GM13976 (cell line): ENCODE measurements around the gene RBM4.

ENCODE experiments used
- DNase-seq: peaks from one replicate; pipeline ENCODE4 v3.0.0; 2012; ENCODE audit warnings: low spot score
- in situ Hi-C: fragments of 300-500 bp; cut with MboI; formaldehyde crosslinking; loops from one replicate; pipeline ENCODE4 v1.12.0; 2022; ENCODE audit warnings: low sequenced_read_pairs, mixed read lengths, inconsistent platforms; ENCODE audit not compliant: unreplicated experiment
- TF ChIP-seq, protein P1 (sequence below): IDR thresholded peaks from 2 replicates; pipeline ENCODE4 v1.5.1; 2012; ENCODE audit warnings: borderline replicate concordance, mild to moderate bottlenecking; ENCODE audit not compliant: insufficient read depth; ENCODE audit errors: extremely low read depth, missing control alignments, control extremely low read depth

RBM4 gene

GRCh38 chr11:66689661-66690590 lies 51.4 kb downstream of the RBM4 start:
- TF ChIP-seq, protein P1, sequence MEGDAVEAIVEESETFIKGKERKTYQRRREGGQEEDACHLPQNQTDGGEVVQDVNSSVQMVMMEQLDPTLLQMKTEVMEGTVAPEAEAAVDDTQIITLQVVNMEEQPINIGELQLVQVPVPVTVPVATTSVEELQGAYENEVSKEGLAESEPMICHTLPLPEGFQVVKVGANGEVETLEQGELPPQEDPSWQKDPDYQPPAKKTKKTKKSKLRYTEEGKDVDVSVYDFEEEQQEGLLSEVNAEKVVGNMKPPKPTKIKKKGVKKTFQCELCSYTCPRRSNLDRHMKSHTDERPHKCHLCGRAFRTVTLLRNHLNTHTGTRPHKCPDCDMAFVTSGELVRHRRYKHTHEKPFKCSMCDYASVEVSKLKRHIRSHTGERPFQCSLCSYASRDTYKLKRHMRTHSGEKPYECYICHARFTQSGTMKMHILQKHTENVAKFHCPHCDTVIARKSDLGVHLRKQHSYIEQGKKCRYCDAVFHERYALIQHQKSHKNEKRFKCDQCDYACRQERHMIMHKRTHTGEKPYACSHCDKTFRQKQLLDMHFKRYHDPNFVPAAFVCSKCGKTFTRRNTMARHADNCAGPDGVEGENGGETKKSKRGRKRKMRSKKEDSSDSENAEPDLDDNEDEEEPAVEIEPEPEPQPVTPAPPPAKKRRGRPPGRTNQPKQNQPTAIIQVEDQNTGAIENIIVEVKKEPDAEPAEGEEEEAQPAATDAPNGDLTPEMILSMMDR: no peak
- no peak for DNase-seq
- in situ Hi-C loops: loop anchor here (5.0 kb wide), 1 partner anchor 142 kb away; no protein-coding TSS in a partner anchor

- no peak for DNase-seq
- in situ Hi-C loops: loop anchor here (5.0 kb wide), 1 partner anchor 141 kb away; no protein-coding TSS in a partner anchor
- TF ChIP-seq, protein P1: no peak
These were observed 52.9 kb downstream of the RBM4 start for GRCh38 chr11:66691311-66691980.

DNA sequence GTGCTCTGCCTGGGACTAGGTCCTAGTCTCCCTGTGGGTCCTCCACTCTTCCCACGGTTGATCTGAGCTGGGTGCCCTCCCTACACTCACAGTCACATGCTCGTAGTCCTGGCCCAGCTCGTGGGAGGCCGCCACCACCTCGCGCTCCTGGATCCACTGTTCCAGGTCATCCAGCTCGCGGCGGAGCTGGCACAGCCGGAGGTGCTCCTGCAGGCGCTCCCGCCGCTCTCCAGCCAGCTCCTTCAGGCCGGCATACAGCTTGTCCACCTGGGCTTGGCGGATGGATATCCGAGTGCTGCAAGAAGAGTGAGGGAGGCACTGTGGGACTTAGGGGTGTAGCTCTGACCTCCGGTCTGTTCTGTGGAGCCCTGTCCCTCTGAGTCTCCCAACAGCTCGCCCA lies 53.9 kb downstream of the RBM4 start:
- in situ Hi-C loops: loop anchor here (5.0 kb wide), 1 partner anchor 140 kb away; no protein-coding TSS in a partner anchor
- TF ChIP-seq, protein P1: no peak
- DNase-seq: no peak

GRCh38 chr11:66692871-66693331 lies 54.4 kb downstream of the RBM4 start:
- TF ChIP-seq, protein P1: no peak
- in situ Hi-C loops: loop anchor here (5.0 kb wide), 1 partner anchor 139 kb away; no protein-coding TSS in a partner anchor
- DNase-seq: no peak

GRCh38 chr11:66693356-66694055 lies 55.0 kb downstream of the RBM4 start:
- no peak for DNase-seq
- in situ Hi-C loops: loop anchor here (5.0 kb wide), 1 partner anchor 139 kb away; no protein-coding TSS in a partner anchor
- TF ChIP-seq, protein P1: no peak

GRCh38 chr11:66694056-66694410 lies 55.5 kb downstream of the RBM4 start:
- in situ Hi-C loops: loop anchor here (5.0 kb wide), 1 partner anchor 138 kb away; no protein-coding TSS in a partner anchor
- TF ChIP-seq, protein P1: no peak
- no peak for DNase-seq
